ENCODE results near the gene ARHGAP45.

GRCh38 chr19:1119475-1120217, 52.7 kb downstream of the ARHGAP45 start:
- no peak for TF ChIP-seq CTCF (IDR thresholded peaks at IDR 0.05)
- no peak for TF ChIP-seq POLR2A (IDR thresholded peaks at IDR 0.05)

All from Peyer's patch (tissue), 4 donors.